Muscle layer of duodenum (tissue), 2 donors: Measurements from ENCODE around the gene CPLX1.

Source experiments
- H3K27ac ChIP-seq: one replicate; pipeline ENCODE4 v1.7.0; 2013; ENCODE audit warnings: mild to moderate bottlenecking, low read length
- H3K27me3 ChIP-seq: one replicate; pipeline ENCODE4 v1.7.0; 2013; ENCODE audit warnings: low read depth, mild to moderate bottlenecking, control low read depth, low read length
- H3K36me3 ChIP-seq, 2 donors: one replicate each; pipeline ENCODE4 v1.7.0; 2013; ENCODE audit warnings: low read length in 2 of 2, control low read depth in 1 of 2, mild to moderate bottlenecking in 1 of 2; ENCODE audit not compliant: insufficient read depth in 2 of 2, control insufficient read depth in 1 of 2
- H3K4me1 ChIP-seq, 2 donors: one replicate each; pipeline ENCODE4 v1.7.0; 2013; ENCODE audit warnings: low read length in 2 of 2, mild to moderate bottlenecking in 2 of 2, control low read depth in 1 of 2, moderate library complexity in 1 of 2; ENCODE audit not compliant: insufficient read depth in 2 of 2, control insufficient read depth in 1 of 2
- H3K4me3 ChIP-seq, 2 donors: one replicate each; pipeline ENCODE4 v1.7.0; 2013; ENCODE audit warnings: low read length in 2 of 2, low read depth in 1 of 2, mild to moderate bottlenecking in 1 of 2
- H3K9me3 ChIP-seq, 2 donors: one replicate each; pipeline ENCODE4 v1.7.0; 2013; ENCODE audit warnings: low read length in 2 of 2, control low read depth in 1 of 2, mild to moderate bottlenecking in 1 of 2; ENCODE audit not compliant: control insufficient read depth in 1 of 2
- donor health status: healthy.

The CPLX1 gene

DNA sequence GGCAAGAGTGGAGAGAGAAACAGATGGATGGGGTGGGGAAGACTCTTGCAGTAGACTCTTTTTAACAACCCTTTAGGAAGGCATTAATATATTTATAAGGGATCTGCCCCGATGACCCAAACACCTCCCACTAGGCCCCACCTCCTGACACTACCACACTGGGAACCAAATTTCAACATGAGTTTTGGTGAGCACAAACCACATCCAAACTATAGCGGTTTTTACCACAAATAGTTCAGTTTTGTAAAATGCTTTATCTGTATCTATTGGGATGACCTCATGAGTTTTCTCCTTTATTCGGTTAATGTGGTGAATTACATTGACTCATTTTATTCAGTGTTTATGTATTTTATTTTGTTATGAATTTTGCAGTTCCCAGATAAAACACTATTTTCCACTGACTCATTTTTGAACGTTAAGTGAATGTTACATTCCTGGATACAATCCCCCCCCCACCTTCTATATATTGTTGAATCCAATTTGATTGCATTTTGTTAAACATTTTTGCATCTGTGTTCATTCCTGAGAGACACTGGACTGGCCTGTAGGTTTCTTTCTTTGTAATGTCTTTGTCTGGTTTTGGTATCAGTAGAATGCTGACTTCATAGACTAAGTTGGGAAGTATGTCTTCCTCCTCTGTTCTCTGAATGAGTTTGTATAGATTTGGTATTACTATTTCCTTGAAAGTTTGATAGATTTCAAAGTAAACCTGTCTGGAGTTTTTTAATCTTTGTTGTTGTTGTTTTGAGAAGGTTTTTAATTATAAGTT is 13.9 kb upstream of the CPLX1 start:
- Histone ChIP-seq H3K4me3 (no peak overlapping the region), H3K9me3 (peaks cover 6 to 34% of the 10 kb centered on the region in 2 donors), H3K27me3 (no peaks in the 10 kb centered on the region), H3K4me1 (no peaks in the 10 kb centered on the region), H3K27ac (no peak overlapping the region), H3K36me3 (no peaks in the 10 kb centered on the region)

DNA sequence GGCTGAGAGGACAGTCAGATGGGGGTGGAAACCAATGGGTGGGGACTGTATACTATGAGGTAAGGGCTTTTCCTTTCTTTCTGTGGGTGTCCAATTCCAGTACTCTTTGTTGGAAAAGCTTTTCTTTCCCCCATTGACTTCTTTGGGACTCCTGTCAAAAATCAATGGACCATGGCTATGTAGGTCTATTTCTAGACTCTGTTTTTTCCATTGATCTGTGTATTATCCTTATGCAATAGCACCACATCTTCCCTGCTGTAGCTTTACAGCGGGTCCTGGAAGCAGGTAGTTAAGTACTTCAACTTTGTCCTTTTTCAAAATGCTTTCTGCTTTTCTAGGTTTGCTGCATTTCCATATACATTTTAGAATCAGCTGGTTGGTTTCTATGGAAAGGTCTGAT is 11.8 kb upstream of the CPLX1 start:
- Histone ChIP-seq H3K36me3 (no peaks in the 10 kb centered on the region), H3K27me3 (no peaks in the 10 kb centered on the region), H3K27ac (no peak overlapping the region), H3K9me3 (peaks cover 6 to 34% of the 10 kb centered on the region in 2 donors), H3K4me3 (peak overlapping the region in 1 of 2 donors; percentile 21), H3K4me1 (no peaks in the 10 kb centered on the region)

DNA sequence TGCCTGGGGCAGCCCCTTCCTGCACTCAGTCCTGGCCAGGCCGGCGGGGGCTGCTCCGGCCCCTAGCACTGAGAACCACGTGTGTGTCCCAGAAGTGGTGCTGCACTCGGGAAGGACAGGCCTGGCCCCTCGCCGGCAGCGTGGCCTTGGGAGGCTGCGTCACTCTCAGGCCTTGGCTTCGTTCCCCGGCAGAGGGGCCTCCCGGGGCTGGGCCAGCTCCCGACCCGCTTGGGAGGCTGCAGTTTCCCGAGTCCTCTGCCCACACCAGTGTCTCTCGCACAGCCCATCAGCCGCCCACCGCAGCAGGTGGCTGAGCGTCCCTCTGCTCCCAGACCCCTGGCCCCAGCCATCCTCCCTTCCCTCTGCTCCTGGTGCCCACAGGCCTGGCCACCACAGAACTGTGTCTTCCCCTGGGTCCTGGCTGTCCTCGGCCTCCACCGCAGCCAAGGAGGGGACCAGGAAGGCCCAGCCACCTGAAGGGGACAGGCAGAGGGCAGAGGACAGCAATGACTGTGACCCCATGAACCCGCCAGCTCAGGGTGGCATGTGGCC is 10.9 kb upstream of the CPLX1 start:
- Histone ChIP-seq H3K27me3 (no peaks in the 10 kb centered on the region), H3K36me3 (no peaks in the 10 kb centered on the region), H3K4me3 (peak overlapping the region in 1 of 2 donors; percentile 21), H3K9me3 (peaks cover 6 to 42% of the 10 kb centered on the region in 2 donors), H3K27ac (no peak overlapping the region), H3K4me1 (no peaks in the 10 kb centered on the region)

DNA sequence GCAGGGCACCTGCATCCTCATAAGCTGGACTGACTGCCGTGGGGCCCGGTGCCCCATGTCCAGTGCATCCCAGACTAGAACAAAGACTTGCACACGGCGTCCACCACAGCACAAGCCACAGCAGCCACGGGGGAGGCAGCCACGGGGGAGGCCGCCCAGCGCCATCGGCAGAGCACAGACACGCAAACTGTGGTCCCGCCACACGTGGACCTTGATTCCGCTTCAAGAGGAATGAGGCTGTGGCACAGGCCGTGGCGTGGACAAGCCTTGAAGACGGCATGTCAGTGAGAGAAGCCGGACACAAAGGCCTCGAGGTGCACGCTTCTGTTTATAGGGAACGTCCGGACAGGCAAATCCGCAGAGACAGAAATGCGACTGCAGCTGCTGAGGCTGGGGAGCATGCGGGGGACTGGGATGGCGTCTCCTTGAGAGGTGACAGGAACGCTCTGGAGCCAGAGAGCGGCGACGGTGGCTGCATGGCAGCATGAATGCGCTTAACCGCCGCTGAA is 10.1 kb upstream of the CPLX1 start:
- peaks cover 6 to 50% of the 10 kb centered on the region in 2 donors for H3K9me3 ChIP-seq
- H3K4me1 ChIP-seq = no peaks in the 10 kb centered on the region
- H3K27me3 ChIP-seq = no peaks in the 10 kb centered on the region
- H3K4me3 ChIP-seq = no peak overlapping the region
- H3K27ac ChIP-seq = no peak overlapping the region
- no peaks in the 10 kb centered on the region for H3K36me3 ChIP-seq

DNA sequence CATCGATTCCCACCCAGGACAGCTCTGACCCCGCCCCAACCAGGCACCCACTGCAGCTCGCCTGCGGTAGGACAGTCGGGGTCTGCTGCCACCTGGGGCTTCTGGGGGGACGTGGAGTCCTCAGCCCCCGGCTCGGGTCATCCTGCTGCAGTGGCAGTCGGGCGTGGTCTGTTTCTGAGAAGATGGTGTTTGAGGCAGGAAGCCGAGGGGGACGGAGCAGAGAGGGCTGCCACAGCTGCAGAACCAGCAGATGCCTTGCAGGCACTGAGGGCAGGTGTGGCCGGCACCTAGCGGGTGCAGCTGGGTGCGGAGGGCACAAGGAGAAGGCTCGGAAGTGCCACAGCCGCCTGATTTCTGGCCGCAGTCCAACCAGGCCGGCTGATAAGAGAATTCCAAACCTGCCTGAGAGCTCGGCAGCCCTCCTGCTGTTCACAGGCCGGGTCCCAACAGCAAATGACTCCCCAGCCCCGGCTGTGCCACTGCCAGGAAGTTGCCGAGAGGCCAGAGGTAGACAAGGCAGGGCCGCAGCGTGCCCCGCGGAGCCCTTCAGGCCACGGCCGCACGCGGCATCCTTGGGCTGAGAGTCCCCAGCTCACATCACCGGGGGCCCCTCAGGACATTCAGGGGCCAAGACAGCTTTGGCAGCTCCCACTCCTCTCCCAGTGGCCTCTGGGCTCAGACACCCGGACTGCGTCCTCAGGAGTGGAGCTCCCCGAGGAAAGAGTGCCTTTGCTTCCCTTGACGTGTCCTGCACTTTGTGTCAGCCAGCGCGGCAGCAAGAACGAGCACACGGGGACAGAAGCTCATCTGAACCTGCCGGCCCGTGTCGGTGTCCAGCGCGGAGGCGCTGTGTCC is 9.4 kb upstream of the CPLX1 start:
- H3K4me3 ChIP-seq = no peak overlapping the region
- no peak overlapping the region for H3K27ac ChIP-seq
- H3K27me3 ChIP-seq = no peaks in the 10 kb centered on the region
- H3K9me3 ChIP-seq = peaks cover 6 to 50% of the 10 kb centered on the region in 2 donors
- H3K36me3 ChIP-seq = no peaks in the 10 kb centered on the region
- no peaks in the 10 kb centered on the region for H3K4me1 ChIP-seq

DNA sequence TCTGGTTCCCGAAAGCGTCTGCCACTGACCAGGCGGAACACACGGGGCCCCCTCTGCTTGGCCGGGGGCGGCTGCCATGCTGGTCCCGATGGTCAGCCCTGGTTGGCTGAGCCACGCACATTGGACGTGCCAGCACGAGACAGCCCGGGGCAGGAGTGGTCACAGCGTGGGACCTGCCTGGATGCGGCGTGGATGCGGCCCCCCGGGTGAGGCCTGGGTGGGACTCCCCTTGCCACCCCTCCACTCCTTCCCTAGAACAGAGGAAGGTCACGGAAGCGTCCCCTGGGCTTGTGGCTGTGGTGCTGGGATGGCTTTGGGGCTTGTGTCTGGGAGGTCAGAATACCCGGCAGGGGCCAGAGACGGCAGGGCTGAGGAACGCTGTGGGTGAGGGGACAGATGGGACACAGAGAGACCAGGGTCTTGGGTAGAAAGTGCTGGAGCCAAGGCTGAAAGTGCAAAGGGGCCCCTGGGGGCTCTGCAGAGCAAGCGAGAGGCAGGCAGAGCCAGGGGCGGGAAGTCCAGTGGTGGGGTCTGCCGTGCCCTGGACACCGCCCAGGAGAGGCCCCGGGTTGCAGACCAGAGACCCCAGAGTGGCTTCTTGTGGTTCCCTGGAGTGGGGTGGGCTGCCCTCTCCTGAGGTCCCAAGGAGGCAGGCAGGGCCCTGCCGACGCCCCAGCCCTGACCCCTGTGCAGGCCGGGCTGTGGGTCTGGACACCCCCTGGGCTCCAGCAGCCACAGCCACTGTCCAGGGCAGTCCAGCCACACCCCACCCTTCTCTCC is 8.6 kb upstream of the CPLX1 start:
- Histone ChIP-seq H3K4me3 (no peak overlapping the region), H3K4me1 (no peaks in the 10 kb centered on the region), H3K27me3 (no peaks in the 10 kb centered on the region), H3K9me3 (peaks cover 6 to 48% of the 10 kb centered on the region in 2 donors), H3K27ac (no peak overlapping the region), H3K36me3 (no peaks in the 10 kb centered on the region)

DNA sequence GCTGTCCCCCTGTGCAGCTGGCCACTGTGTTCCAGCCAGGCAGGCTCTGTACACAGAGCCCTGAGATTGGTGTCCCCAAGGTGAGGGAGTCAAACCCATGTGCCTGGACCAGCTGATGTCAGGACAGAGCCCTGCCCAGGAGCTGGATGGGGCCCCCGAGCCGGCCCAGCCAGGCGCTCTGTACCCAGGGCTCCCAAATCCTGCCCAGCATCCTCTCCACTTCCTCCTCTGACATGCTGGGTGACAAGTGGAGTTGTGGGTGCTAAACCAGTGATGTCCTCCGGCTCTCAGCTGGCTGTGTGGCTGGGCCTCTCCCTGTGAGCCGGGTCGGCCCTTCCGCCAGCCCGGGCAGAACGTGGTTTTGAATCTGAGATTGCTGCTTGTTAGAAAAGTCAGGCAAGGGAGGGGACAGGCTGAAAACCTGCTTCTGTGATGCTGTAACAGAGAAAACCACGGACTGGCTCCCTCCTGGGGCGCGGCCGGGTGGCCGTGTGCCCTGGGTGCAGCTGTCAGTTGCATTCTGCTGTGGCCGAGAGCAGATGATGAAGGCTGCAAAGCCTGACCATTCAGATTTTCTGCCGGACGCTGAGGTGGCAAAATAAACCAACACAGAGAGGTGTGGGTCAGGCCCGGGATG is 7.9 kb upstream of the CPLX1 start:
- Histone ChIP-seq H3K9me3 (peaks cover 6 to 41% of the 10 kb centered on the region in 2 donors), H3K27me3 (peaks cover 5% of the 10 kb centered on the region), H3K4me3 (no peak overlapping the region), H3K27ac (no peak overlapping the region), H3K4me1 (no peaks in the 10 kb centered on the region), H3K36me3 (no peaks in the 10 kb centered on the region)

DNA sequence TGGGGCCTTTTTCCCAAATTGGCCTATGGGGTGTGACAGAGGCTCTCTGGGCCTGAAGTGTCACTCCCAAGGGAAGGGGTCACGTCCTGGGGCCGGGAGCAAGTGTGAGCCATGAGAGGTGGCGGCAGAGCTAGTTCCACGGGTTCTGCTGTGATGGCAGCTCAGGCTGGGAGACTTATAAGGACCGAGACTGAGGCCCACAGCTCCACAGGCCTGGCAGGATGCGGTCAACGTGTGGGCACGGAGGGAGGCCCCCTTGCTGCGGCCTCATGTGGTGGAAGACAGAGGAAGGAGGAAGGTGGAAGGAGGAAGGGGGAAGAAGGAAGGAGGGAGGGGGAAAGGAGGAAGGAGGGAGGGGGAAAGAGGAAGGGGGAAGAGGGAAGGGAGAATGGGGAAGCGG is 7.2 kb upstream of the CPLX1 start:
- H3K27ac ChIP-seq = no peak overlapping the region
- no peaks in the 10 kb centered on the region for H3K4me1 ChIP-seq
- no peak overlapping the region for H3K4me3 ChIP-seq
- H3K36me3 ChIP-seq = no peaks in the 10 kb centered on the region
- H3K9me3 ChIP-seq = peaks cover 6 to 37% of the 10 kb centered on the region in 2 donors
- peaks cover 10% of the 10 kb centered on the region for H3K27me3 ChIP-seq

DNA sequence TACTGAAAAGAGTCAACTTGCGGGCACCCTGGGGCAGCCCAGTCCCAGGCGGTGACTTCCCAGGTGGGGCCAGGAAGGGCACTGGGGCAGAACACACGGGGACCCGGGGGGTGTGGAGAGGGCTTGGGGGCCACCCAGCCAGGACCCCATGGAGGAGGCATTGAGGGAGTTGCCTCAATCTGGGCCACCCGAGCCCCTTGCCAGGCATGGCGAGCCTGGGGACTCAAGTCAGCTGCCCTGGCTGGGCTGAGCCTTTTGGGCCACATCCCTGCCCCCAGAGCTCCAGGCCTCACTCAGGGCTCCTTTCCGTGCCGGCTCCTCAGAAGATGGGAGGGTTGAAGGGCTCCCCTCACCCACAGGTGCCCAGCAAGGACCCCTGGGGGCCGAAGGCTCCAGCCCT is 6.6 kb upstream of the CPLX1 start:
- H3K27me3 ChIP-seq = peaks cover 10% of the 10 kb centered on the region
- H3K4me3 ChIP-seq = no peak overlapping the region
- H3K36me3 ChIP-seq = no peaks in the 10 kb centered on the region
- peaks cover under 1 to 31% of the 10 kb centered on the region in 2 donors for H3K9me3 ChIP-seq
- no peak overlapping the region for H3K27ac ChIP-seq
- no peaks in the 10 kb centered on the region for H3K4me1 ChIP-seq

DNA sequence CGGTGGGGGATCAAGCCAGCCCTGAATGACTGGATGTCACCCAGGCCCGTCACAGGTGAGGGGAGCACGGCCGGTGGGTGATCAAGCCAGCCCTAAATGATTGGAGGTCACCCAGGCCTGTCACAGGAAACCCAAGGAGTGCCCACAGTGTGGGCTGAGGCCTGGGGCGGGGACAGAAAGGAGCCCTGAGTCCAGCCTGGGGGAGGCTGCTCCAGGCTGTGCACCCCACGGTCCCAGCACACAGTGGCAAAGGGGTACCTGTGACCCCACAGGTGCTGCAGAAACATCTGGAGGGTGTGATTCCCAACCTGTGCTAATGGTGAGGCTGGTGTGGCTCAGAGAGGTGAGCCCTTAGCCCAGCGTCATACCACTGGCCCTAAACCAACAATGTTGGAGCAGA is 6.2 kb upstream of the CPLX1 start:
- H3K36me3 ChIP-seq = no peaks in the 10 kb centered on the region
- no peaks in the 10 kb centered on the region for H3K4me1 ChIP-seq
- peaks cover 13% of the 10 kb centered on the region for H3K27me3 ChIP-seq
- peaks cover 0 to 27% of the 10 kb centered on the region in 2 donors for H3K9me3 ChIP-seq
- no peak overlapping the region for H3K27ac ChIP-seq
- H3K4me3 ChIP-seq = no peak overlapping the region
